ENCODE measurements around the gene MAP3K9. TPM values are rescaled to one million over a fixed set of nuclear protein-coding genes. Genes with fewer than 3 reads are reported as not detected.

MAP3K9 gene
- total and polyA plus RNA-seq, 2 of the 8 experiments (the other 6 are each of a cell fraction or from before 2014, with no cell fraction given): 9.8 to 24.7 TPM

GRCh38 chr14:70816525-70816924, 7.2 kb upstream of the MAP3K9 start:
- H3K18ac ChIP-seq (ENCODE audit: extremely low read depth, low read length): no peak overlapping the region
- H4K5ac ChIP-seq (ENCODE audit: insufficient read length, low read depth, low read length): no peak overlapping the region
- no peak overlapping the region for H3K23ac ChIP-seq (ENCODE audit: insufficient read length)
- WGBS, 2 experiments (ENCODE audit: extremely low coverage in 1 of 2, insufficient coverage in 1 of 2, insufficient read length in 1 of 2, insufficient replicate concordance in 2 of 2, low coverage in 1 of 2, low lambda C conversion rate in 2 of 2, missing lambda C conversion rate in 1 of 2): 74% methylated on average over 8 of the region's 8 CpGs; no CpG with 5 or more reads in 1 of the 2 experiments
- no peak overlapping the region for H3K56ac ChIP-seq (replicated peaks; ENCODE audit: insufficient read length, low read depth, low read length)
- no peak overlapping the region for H2BK20ac ChIP-seq (ENCODE audit: low read length)
- H2AK5ac ChIP-seq (ENCODE audit: low read depth, low read length): no peak overlapping the region
- POLR2A ChIA-PET (ENCODE audit: partially characterized antibody): interaction anchor here (1.7 kb wide), 1 partner anchor 108 kb away, joined by 4 read pairs; no protein-coding TSS in a partner anchor
- H2AFZ ChIP-seq (ENCODE audit: low read length): no peak overlapping the region
- H2BK12ac ChIP-seq (ENCODE audit: low read depth, low read length): no peak overlapping the region
- no peak overlapping the region for H3K4me2 ChIP-seq (ENCODE audit: insufficient read depth in 1 of 2, low read depth in 2 of 2, low read length in 2 of 2)
- CTCF ChIA-PET (ENCODE audit: partially characterized antibody): interaction anchor here (0.6 to 3.6 kb wide), 24 partner anchors 8 to 560 kb away, joined by 3 to 21 read pairs (median 5); partner anchors contain the start of gene MAP3K9
- H3K27me3 ChIP-seq (replicated peaks in 1 of 4; ENCODE audit: control insufficient read depth in 3 of 4, extremely low read depth in 1 of 4, insufficient read depth in 3 of 4, low read length in 3 of 4): peaks cover 0 to 3% (median under 1%) of the 10 kb centered on the region in 4 experiments; a peak in 4 of 7 replicates
- H3K9ac ChIP-seq (replicated peaks in 1 of 4; ENCODE audit: extremely low read depth in 1 of 4, low read depth in 3 of 4, low read length in 3 of 4): no peak overlapping the region
- H4K91ac ChIP-seq (replicated peaks; ENCODE audit: insufficient read length, low read length): no peak overlapping the region
- H2BK15ac ChIP-seq (ENCODE audit: low read length): no peak overlapping the region
- FAIRE-seq (no peak), DNase-seq (ENCODE audit: low read depth in 1 of 2, low spot score in 2 of 2) (peak in 1 of 2 experiments; percentile 49)
- H3K23me2 ChIP-seq (ENCODE audit: low read depth, low read length): peaks cover 3% of the 10 kb centered on the region; the same call in 1 of the 2 replicates
- H3K79me1 ChIP-seq (ENCODE audit: low read depth, low read length): no peaks in the 10 kb centered on the region
- peaks cover 0 to 1% of the 10 kb centered on the region in 2 experiments for H4K20me1 ChIP-seq (replicated peaks in 1 of 2; ENCODE audit: control insufficient read depth in 1 of 2, insufficient read depth in 2 of 2, low read length in 2 of 2)
- peaks cover 0 to 11% of the 10 kb centered on the region in 2 experiments; a peak in 3 of 4 replicates for H3K79me2 ChIP-seq (ENCODE audit: control insufficient read depth in 1 of 2, insufficient read depth in 2 of 2, low read length in 2 of 2)
- no peaks in the 10 kb centered on the region for H3K9me3 ChIP-seq (ENCODE audit: insufficient read depth in 2 of 2, low read depth in 1 of 2, low read length in 1 of 2)
- H3K36me3 ChIP-seq (ENCODE audit: control insufficient read depth in 2 of 4, insufficient read depth in 4 of 4, low read length in 3 of 4): no peaks in the 10 kb centered on the region
- H3K4me3 ChIP-seq (ENCODE audit: extremely low read depth in 1 of 4, insufficient read depth in 2 of 4, low read depth in 3 of 4, low read length in 4 of 4): no peak overlapping the region
- H3K4me1 ChIP-seq (replicated peaks in 1 of 4; ENCODE audit: control insufficient read depth in 3 of 4, insufficient read depth in 4 of 4, low read length in 3 of 4): peaks cover 0 to 14% (median 7%) of the 10 kb centered on the region in 4 experiments; a peak in 5 of 7 replicates
- H3K14ac ChIP-seq (ENCODE audit: insufficient read length): no peak overlapping the region
- H3K27ac ChIP-seq (ENCODE audit: low read depth, low read length): no peak overlapping the region
- no peak overlapping the region for H4K8ac ChIP-seq (ENCODE audit: extremely low read depth, insufficient read depth, low read length)
- no peak overlapping the region for H2BK120ac ChIP-seq (replicated peaks; ENCODE audit: low read depth, low read length)
- H3K4ac ChIP-seq (replicated peaks; ENCODE audit: insufficient read length, low read depth, low read length): no peak overlapping the region
- H2BK5ac ChIP-seq (ENCODE audit: low read depth, low read length): no peak overlapping the region
- TF ChIP-seq NRF1 (IDR thresholded peaks at IDR 0.05; ENCODE audit: low read depth, low read length) (no peak), YY1 (IDR thresholded peaks at IDR 0.05; ENCODE audit: low read depth, low read length) (no peak), PHF8 (conservative IDR thresholded peaks at IDR 0.05; ENCODE audit: low read depth, low read length) (no peak), SP1 (IDR thresholded peaks at IDR 0.05; ENCODE audit: low read depth, low read length) (no peak), GTF2F1 (IDR thresholded peaks at IDR 0.05; ENCODE audit: borderline replicate concordance, low read depth, low read length) (no peak), CREB1 (IDR thresholded peaks at IDR 0.05) (no peak), KDM4A (IDR thresholded peaks at IDR 0.05; ENCODE audit: low read depth, low read length, severe bottlenecking) (no peak), SIX5 (IDR thresholded peaks at IDR 0.05; ENCODE audit: low read depth, low read length) (no peak), BCL11A (IDR thresholded peaks at IDR 0.05; ENCODE audit: low read depth in 2 of 2, low read length in 2 of 2) (no peak), KDM1A (IDR thresholded peaks at IDR 0.05; ENCODE audit: borderline replicate concordance, low read length) (no peak), CBX8 (IDR thresholded peaks at IDR 0.05; ENCODE audit: borderline replicate concordance, low read depth, low read length) (no peak), BACH1 (IDR thresholded peaks at IDR 0.05; ENCODE audit: low read length) (no peak), RAD21 (IDR thresholded peaks at IDR 0.05 in 1 of 2, conservative IDR thresholded peaks at IDR 0.05 in 1 of 2; ENCODE audit: low read depth in 2 of 2, low read length in 2 of 2) (no peak), RNF2 (IDR thresholded peaks at IDR 0.05; ENCODE audit: borderline replicate concordance, low read depth, low read length, missing control alignments, poor library complexity, severe bottlenecking) (no peak)

Data from H1 (cell line).